NCI-H2196 treated with DMSO at 0.1 percent for 48 hours (cell line): ENCODE results near the gene SLC48A1.
"Not testable (repeated sequence)": the region's sequence is repeated elsewhere in the genome, so short reads cannot be mapped to it uniquely, and the experiment has no call there.

Experiments
- DNase-seq: peaks from one replicate; lab custom pipeline; 2025; ENCODE audit not compliant: unreplicated experiment; lab: John Stamatoyannopoulos, UW

Gene SLC48A1

DNA sequence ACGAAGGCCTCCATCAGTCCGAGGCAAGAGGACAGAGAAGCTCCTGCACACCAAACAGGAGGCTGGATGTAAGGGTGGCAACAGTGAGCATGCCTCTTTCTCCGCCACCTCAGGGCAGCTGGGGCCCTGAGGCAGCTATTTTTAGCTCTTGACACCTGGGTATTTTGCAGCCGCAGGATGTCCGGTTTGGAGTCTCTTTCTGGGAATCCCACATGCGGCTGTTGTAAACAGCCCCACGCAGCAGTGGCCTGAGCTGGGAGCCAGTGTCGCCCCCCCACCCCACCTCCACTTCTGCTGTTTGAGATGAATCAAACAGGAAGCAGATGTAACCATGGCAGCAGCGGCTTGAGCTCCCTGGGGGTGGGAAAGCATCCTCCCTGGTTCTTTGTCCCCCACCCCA lies 35.0 kb downstream of the SLC48A1 start:
- no peak for DNase-seq

DNA sequence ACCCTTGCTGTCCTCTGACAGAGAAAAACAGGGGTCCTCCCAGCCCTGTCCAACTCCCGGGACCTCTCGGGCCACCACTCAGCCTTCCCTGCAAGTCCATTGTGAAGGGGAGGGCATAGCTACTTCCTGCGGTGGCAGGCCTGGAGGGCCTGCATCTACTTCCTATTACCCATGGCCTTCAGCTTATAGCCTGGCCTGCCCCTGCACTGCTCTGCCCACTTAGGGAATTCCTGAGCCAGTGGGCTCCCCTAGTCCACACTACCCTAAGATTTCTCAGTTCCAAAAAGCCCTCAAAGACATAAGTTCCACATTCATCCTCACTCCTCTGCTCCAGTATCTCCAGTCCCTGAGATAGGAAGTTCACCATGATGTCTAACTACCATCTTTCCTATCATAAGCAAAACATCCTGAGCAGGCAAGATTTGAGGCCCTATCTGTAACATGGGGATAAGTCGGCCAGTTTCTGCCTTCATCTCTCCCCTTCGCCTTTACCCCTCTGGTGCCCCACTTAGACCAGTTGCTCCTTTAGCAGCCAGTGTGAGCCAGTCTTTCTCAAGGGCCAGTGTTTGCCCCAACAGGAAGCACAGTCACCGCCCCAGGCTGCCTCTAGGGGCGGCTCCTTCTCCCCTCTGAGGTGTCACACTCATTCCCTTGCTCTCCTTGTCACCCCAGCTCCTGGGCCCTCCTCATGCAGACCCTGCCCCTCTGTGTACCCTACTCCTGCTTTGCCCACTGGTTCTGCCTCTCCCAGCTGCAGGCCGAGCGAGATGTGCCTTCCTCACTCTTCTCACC lies 35.7 kb downstream of the SLC48A1 start:
- DNase-seq = no peak

DNA sequence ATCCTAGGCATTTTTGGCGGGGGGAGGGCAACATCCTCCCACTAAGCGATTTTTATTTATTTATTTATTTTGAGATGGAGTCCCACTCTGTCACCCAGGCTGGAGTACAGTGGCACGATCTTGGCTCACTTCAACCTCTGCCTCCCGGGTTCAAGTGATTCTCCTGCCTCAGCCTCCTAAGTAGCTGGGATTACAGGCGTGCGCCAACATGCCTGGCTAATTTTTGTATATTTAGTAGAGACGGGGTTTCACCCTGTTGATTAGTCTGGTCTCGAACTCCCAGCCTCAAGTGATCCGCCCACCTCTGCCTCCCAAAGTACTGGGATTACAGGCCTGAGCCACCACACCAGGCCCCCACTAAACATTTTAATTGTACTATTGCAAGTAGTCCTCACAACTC lies 36.5 kb downstream of the SLC48A1 start:
- not testable (repeated sequence) for DNase-seq

DNA sequence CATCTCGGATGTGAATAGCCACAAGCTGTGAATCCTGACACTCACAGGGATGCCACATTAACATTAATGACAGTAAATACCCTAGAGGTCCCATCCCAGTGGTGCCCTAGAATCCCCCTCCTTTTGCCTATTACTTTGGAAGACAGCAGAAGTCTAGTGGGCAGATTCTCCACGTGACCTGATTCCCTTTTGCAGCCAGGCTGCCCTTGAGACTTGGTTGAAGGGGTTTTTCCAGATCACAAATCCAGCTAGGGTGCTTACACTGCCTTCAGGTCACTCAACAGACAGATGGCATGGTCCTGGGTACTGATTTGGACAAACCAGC lies 38.0 kb downstream of the SLC48A1 start:
- DNase-seq = no peak

DNA sequence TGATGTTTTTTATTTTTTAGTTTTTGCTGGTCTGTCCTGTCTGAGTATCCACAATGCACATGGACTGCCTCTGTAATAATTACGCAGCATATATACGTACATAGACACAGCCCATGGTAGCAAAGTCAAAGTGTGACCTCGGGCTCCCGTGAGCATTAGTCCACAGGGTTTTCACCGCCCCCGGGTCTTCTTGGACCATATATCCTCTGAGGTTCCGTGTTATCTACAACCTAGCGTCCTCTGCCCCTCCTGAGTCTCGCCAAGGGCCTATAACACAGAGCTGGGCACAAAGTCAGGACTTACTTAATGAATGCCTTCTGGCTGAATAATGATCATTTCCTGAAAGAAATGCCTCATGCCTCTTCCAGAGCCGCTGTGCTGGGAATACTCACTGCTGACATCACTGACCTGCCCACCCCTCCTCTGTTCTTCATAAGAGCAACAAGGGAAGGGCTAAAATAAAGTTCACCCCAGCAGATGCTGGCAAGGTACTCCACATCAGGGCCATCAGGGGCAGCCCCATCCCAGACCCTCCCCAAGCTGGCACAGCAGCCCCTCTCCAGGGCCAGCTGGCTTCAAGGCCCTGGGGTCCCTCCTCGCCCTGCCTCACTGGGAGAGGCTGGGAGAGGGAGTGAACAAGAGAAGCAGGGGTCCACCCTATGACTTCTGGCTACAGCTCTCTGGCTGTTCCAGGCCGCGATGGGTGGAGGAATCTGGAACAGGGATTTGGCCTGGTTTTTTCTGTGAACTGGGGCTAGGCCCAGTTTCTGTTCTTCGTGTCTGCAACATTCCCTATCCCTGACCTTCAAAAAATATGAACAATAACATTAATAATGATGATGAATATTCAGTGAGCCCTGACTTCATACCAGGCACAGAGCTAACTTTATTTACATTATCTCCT lies 38.8 kb downstream of the SLC48A1 start:
- no peak for DNase-seq

DNA sequence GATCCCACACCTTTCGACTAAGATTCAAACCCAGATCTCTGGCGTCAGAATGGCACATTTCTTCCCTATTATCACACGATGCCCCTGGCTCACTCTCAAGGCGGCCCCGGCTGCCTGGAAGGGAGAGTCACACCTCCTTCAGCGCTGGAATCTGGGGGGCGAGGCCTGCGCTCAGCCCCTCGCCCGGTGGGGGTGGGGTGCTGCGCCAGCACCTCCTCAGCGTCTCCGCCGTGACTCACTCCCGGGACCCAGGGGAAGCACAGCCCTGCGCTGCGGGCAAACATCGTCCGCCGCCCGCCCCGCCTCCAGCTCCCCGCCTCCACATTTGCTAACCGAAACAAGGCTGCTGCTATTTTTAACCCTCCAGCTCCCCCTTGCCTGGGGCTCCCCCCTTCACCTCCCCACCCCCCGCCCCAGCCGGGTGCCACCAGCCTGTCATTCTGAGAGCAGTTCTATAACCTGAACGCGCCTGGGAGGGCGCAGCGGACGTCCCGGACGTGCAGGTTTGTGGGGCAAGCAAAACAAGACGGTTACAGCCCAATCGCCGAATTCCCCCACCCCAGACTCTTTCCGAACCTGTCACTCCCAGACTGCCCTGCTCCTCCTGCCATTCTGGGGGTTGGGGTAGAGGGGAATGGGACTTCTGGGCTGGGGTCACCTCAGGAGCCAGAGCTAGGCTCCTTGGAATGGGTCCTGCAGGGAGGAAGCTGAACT lies 39.9 kb downstream of the SLC48A1 start:
- no peak for DNase-seq

DNA sequence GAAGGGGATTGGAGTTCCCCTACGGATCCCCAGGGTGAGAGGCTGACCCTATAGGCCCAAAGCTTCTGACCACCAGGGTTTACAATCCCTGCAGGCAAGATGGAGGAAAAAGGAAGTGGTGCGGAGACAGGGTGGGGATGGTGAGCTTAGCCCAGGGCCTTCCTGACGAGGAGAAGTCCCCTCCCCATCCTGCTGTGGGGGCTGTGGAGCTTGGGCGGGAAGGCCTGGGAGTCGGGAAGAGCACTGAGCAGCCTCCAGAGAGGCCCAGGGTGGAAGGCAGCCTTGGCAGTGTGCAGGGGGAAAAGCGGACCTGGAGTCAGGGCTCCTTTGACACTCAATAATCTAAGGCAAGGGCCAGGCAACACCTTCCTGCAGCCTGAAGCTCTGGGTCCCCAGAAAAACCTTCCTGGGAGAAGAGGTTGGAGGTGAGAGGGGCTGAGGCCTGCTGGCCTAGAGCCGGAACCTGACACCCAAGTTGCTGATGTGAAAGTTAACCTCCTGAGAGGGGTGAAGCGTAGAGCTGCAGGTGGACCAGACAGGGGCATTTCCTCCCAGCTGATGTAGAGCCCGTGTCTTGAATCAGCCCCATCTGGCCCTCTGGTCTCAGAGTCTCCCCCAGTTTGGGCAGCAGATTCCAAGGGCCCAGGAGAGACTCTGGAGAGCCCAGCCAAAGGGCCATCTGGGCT lies 40.6 kb downstream of the SLC48A1 start:
- DNase-seq = no peak

DNA sequence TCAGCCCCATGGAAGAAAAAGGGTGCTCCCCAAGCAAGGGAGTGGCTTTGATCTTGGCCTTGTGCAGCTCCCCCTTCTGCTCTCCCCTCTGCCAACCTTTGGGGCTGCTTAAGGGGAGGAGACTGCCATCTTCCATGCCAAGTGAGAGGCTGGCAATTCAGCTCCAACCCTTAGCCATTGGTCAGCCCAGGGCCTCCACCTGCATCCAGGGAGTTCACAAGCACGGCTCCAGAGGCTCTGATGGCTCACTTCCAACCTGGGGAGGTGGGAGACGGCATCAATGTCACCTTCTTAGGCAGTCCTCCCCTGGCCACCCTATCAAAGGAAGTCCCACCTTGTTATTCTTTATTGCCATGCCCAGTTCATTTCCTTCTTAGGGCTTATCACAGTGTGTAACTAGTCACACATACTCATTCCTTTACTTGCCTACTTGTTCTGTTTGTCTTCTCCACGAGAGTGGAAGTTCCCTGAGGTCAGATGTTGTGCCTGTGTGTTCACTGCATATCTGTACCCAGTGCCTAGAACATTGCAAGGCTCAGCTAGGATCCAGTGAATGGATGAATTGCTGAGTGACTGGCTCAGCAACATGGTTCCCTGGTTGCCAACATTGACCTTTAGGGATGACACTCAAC lies 41.6 kb downstream of the SLC48A1 start:
- DNase-seq = no peak

DNA sequence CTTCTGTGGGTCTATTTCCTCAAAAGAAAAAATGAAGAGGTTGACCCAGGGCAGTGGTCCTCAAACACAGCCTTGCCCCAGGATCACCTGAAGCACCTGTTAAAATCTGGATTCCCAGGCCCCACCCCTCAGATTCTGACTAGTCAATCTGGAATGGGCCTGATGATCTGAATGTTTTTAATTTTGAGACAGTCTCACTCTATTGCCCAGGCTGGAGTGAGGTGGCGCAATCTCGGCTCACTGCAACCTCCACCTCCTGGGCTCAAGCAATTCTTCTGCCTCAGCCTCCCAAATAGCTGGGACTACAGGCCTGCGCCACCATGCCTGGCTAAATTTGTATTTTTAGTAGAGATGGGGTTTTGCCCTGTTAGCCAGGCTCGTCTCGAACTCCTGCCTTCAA lies 42.4 kb downstream of the SLC48A1 start:
- DNase-seq = not testable (repeated sequence)

DNA sequence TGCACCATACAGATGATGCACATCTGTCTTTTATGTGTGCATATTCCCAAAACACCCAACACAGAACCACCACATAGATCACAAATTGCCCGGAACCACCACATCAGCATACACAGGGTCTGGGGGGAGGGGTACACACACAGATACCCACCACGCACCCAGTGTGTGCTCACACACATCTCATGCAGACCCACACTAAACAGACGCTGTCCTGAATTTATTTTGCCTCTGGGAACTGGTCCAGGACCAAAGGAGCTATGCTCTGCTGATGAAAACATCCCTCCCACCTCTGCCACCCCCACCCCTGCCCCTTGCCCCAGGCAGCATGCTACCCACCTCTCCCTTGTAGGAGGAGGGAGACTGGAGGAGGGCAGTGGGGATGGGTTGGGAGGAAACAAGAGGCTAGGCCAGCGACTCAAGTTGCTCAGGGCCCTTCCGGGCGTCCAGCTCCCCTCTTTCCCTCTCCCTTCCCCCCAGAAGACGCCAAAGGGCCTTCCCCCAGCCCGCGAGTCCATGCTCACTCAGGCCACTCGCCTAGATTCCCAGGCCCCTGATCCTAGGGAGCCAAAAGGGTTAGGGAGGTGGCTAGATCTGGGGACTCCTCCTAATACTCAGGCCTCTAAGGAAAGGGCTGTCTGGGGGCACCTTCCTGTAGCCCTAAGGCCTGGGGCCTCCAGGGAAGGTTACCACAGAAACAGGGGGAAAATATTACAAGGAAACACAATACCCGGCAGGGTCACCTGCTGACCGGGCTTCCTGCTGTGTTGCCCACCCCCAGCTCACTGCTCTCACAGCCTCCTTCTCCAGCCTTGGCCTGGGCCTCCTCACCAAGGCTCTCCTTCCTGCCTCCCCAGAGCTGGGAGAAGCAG lies 43.6 kb downstream of the SLC48A1 start:
- no peak for DNase-seq

DNA sequence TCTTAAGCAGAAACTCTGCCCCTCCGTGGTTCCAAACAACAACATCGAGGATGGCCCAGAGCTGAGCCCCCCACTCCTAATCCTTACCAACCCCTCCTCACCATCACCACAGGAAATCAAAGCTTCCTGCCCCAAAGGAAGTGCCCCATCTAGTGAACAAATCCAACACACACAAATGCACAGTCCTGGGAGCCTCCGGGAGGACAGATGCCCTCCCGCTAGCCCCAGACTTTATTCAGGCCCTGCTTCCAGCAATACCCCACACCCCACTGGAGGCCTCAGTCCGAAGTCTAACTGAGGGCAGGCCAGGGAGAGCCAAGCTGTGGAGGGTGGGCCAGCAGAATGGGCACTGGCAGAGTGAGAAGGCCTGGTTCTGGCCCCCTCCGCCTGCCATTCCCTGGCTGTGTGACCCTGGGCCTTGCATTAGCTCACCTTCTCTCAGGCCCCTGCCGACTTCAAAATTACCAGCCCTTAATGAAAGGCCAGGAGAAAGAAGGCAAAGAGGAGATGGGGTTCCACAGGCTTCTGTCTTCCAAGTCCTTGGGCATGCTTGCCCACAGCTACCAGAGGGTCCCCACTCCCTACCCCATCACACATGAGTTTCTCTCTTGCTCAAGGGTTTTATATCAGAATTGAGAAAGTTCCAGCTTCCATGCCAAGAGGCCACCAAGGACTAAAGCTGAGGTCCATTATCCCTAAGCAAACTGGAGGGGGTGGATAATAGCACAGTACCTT lies 44.4 kb downstream of the SLC48A1 start:
- DNase-seq = no peak

DNA sequence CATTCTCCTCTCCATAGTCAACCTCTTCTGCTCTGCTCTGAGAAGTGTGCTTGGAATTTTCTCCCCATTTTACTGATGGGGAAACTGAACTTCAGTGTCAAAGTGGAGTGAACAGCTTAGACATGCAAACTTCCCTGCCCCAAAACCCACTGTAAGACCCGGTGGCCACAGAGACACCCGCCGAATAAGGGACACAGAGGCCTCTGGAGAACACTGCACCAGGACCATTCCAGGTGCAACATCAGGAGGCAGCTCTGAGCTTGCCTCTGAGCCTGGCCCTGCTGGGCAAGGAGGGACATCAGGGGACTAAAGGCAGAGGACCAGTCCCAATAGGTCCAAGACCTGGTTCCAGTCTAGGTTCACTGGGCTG lies 45.0 kb downstream of the SLC48A1 start:
- DNase-seq = no peak

DNA sequence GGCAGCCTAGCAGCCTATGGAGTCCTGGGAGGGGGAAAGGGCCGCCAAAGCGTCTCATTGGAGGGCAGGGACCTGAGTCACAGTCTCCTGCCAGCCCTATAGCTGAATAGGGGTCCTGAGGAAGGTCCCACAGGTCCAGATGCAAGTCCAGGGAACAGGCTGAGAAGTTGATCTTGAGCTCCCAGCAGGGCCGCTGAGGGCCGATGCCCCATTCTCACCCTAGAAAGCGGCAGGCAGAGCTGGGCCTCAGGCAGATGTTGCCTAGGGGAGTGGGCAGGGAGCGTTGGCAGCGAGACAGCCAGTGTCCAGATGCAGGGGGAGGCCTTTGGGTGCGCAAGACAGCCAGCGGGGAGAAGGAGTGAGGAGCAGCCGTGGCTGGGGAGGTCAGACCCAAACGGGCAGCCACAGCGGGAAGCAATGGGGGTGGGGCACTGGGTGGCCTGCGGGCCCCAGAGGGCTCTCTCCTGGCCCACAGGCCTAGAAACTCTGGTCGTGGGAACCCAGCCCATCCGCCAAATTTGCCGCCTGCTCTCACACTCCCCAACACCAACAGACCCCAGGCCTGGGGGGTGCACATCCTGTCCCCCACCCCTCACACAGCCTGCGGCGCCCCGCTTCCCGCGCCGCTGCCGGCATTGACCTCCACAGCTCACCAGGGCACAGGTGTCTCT lies 45.6 kb downstream of the SLC48A1 start:
- DNase-seq = no peak

DNA sequence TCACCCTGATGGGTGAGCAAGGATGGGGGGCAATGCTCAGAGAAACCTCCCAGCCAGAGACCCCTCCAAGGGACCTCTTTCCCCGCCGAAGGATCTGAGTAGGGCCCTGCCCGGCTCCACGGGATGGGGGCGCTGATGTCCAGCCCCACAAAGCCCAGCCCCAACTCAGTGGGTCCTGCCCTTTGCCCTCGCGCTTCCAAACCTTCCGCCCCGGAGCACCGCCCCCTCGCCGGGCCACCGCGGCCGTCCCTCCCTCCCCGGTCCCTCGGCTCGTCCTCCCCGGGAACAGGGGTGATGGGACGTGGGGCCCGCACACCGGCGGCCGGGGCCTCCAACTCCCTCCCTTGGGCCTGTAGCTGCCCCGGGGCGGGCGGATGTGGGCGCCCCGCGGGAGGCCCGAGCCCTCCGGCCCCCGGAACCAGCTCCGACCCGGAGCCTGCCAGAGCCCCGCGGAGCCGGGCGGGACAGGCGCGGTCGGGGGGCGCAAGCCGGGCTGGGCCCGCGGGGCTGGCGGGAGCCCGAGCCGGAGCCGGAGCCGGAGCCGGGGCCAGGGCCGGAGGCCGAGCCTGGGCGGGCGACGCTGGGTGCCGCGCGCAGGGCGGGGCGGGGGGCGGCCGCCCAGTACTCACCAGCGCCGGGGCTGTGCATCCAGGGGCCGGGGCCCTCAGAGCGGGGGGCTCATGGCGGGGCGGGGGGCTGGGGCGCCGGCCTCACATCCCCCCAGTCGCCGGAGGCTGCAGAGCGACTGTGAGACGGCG lies 46.3 kb downstream of the SLC48A1 start:
- DNase-seq = no peak

DNA sequence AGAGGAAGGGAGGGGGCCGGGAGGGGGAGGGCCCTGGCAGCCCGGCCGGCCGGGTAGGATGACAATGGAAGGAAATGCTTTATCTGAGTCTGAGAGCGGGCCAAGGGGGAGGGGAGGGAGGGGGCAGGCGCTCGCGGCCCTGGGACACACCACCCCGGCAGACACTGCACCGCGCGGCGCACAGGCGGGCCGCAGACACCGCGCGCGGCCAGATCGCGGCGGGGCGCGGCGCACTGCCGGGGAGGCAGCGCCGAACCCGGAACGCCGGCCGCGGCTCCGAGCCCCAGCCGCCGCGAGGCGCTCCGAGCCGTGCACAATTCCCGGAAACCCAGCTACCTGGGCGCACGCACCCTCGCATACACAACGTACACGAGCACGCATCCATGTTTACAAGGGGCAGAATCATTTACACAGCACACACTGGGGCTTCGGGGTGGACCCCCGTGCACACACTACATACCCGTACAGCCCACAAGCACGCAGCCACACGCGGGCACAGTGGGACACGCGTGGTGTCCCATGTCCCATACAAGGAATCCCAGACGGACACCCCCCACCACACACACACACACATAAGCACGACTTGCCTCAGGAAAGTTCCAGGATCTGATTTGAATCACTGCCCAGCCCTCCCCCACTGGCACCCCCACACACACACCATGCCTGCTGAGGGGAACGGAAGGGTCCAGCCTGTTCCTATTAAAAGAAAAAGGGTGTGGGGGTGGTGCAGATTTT lies 47.0 kb downstream of the SLC48A1 start, which contains the start of gene HDAC7:
TSS of gene HDAC7 (minus strand) at position 8 of the 735 bp plus-strand sequence. CDS start 118 bp downstream, outside the sequence.
- no peak for DNase-seq

DNA sequence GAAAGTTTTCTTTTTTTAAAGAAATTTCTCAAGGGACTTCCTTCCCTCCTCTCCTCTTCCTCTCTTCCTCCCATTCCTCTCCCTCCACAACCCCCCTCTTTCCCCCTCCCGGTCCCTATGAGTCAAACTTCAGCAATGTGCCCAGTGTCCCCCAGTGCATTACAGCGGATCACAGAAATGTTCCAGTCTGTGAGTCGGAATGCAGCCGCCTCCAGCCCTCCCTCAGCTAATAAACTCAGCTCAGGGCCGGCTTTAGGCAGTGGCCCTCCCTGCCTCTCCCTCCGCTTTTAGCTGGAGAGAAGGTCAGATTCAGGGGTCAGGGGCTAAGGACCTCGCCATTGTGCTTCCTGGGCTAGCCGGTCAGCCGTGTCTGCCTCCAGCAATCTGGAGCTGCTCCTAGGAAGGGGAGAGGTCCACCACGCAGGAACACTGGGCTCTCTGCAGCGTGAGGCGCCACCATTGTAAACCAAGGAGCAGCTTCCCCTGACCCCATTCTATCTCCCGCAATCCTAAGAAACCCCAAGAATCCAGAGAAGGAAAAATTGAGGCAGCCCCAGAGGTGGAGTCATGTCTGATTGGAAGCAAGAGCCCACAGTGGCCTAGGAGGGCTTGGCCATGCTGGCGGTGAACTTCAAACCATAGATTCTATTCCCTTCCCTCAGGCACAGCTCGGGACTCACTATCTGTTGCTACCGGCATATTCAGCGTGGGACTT lies 47.8 kb downstream of the SLC48A1 start:
- no peak for DNase-seq
